Peyer's patch (tissue), 4 donors: ENCODE data around the gene BCKDK.

ENCODE experiments used
- POLR2A ChIP-seq, 2 donors: fragments of 450-650 bp; IDR thresholded peaks; one replicate each; pipeline ENCODE4 v1.5.1; 2017; ENCODE audit warnings: antibody characterized with exemption in 2 of 2, mild to moderate bottlenecking in 2 of 2, moderate library complexity in 2 of 2
- TF ChIP-seq, protein P1 (sequence below), 6 experiments: fragments of 450-650 bp in 4 of 6; fragments of 200-600 bp in 2 of 6; sonication (generic) in 1 of 6; IDR thresholded peaks; one replicate each; pipeline ENCODE4 v1.5.1; 2017 to 2019; ENCODE audit warnings: antibody characterized with exemption in 6 of 6, mild to moderate bottlenecking in 3 of 6, moderate library complexity in 1 of 6

- TF ChIP-seq, protein P1, sequence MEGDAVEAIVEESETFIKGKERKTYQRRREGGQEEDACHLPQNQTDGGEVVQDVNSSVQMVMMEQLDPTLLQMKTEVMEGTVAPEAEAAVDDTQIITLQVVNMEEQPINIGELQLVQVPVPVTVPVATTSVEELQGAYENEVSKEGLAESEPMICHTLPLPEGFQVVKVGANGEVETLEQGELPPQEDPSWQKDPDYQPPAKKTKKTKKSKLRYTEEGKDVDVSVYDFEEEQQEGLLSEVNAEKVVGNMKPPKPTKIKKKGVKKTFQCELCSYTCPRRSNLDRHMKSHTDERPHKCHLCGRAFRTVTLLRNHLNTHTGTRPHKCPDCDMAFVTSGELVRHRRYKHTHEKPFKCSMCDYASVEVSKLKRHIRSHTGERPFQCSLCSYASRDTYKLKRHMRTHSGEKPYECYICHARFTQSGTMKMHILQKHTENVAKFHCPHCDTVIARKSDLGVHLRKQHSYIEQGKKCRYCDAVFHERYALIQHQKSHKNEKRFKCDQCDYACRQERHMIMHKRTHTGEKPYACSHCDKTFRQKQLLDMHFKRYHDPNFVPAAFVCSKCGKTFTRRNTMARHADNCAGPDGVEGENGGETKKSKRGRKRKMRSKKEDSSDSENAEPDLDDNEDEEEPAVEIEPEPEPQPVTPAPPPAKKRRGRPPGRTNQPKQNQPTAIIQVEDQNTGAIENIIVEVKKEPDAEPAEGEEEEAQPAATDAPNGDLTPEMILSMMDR (IDR thresholded peaks at IDR 0.05), result no peak
- no peak for TF ChIP-seq POLR2A (IDR thresholded peaks at IDR 0.05)
Observed at GRCh38 chr16:31112711-31113110, 4.5 kb downstream of the BCKDK start.
